Measurements from ENCODE around the gene SRGAP1.

SRGAP1 gene

GRCh38 chr12:63994704-63995103, 150.2 kb downstream of the SRGAP1 start:
- no peak for TF ChIP-seq CTCF (conservative IDR thresholded peaks at IDR 0.05)
- no peak overlapping the region for H3K27ac ChIP-seq

- TF ChIP-seq CTCF (conservative IDR thresholded peaks at IDR 0.05) = no peak
- no peak overlapping the region for H3K27ac ChIP-seq
Observed at GRCh38 chr12:63995512-63995911, 151.0 kb downstream of the SRGAP1 start.

- TF ChIP-seq CTCF (conservative IDR thresholded peaks at IDR 0.05) = no peak
Observed at GRCh38 chr12:63996556-63996955, 152.1 kb downstream of the SRGAP1 start.

GRCh38 chr12:63997198-63997597, 152.7 kb downstream of the SRGAP1 start:
- TF ChIP-seq CTCF (conservative IDR thresholded peaks at IDR 0.05) = no peak
- no peak overlapping the region for H3K27ac ChIP-seq

More at GRCh38 chr12:63996556-63996955, 152.1 kb downstream of the SRGAP1 start:
- no peak overlapping the region for H3K27ac ChIP-seq

- no peak overlapping the region for H3K27ac ChIP-seq
- TF ChIP-seq CTCF (conservative IDR thresholded peaks at IDR 0.05) = no peak
Observed at GRCh38 chr12:63998584-63998983, 154.1 kb downstream of the SRGAP1 start.

- no peak for TF ChIP-seq CTCF (conservative IDR thresholded peaks at IDR 0.05)
- H3K27ac ChIP-seq = no peak overlapping the region
Observed at GRCh38 chr12:63999853-64000252, 155.4 kb downstream of the SRGAP1 start.

- TF ChIP-seq CTCF (conservative IDR thresholded peaks at IDR 0.05) = no peak
- no peak overlapping the region for H3K27ac ChIP-seq
Observed at GRCh38 chr12:64001439-64001838, 156.9 kb downstream of the SRGAP1 start.

GRCh38 chr12:64004641-64005040, 160.1 kb downstream of the SRGAP1 start:
- H3K27ac ChIP-seq = no peak overlapping the region
- TF ChIP-seq CTCF (conservative IDR thresholded peaks at IDR 0.05) = no peak

Data from VCaP (cell line).